ENCODE results near the gene PPCDC.
A peak's percentile ranks its signal among the peaks of the same experiment; 100 is the strongest.

The PPCDC gene

DNA sequence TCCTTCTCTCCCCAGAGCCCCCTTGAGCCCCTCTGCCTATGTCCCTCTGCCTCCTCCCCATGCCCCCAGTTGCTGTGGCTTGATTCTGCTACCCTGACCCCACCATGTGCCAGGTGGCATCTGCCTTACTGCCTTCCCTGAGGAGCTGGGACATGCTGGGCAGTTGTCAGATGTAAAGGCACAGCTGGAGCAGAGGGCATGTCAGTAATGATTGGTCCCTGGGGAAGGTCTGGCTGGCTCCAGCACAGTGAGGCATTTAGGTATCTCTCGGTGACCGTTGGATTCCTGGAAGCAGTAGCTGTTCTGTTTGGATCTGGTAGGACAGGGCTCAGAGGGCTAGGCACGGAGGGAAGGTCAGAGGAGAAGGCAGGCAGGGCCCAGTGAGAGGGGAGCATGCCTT, 3.5 kb upstream of the PPCDC start:
- DNase-seq: no peak

DNA sequence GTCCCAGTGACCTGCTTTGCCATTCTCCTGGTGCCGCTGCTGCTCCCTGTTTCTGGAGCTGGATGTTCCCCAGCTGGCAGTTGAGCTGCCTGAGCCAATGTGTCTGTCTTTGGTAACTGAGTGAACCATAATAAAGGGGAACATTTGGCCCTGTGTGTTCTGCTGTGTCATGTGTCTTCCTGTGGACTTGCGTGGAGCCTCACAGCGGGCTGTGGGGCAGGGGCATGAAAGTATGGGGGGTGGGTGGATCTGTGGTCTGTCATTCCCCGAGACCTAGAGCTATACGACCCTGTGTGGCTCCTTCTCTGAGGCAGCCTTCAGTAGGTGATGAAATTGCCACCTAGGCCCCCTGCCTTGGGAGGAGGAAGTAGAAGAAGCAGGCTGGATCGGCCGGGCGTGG, 2.0 kb upstream of the PPCDC start:
- DNase-seq: no peak

DNA sequence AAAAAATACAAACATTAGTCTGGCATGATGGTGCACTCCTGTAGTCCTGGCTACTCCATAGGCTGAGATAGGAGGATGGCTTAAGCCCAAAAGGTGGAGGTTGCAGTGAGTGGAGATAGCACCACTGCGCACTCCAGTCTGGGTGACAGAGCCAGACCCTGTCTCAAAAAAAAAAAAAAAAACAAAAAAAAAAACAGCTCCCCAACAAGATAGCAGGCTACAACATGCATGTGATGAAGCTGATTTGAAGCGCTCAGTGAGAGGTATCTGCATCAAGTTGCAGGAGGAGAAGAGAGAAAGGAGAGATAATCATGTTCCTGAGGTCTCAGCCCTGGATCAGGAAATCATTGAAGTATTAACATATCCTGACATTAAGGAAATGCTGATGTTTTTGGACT, 608 bp upstream of the PPCDC start:
- no peak for DNase-seq

DNA sequence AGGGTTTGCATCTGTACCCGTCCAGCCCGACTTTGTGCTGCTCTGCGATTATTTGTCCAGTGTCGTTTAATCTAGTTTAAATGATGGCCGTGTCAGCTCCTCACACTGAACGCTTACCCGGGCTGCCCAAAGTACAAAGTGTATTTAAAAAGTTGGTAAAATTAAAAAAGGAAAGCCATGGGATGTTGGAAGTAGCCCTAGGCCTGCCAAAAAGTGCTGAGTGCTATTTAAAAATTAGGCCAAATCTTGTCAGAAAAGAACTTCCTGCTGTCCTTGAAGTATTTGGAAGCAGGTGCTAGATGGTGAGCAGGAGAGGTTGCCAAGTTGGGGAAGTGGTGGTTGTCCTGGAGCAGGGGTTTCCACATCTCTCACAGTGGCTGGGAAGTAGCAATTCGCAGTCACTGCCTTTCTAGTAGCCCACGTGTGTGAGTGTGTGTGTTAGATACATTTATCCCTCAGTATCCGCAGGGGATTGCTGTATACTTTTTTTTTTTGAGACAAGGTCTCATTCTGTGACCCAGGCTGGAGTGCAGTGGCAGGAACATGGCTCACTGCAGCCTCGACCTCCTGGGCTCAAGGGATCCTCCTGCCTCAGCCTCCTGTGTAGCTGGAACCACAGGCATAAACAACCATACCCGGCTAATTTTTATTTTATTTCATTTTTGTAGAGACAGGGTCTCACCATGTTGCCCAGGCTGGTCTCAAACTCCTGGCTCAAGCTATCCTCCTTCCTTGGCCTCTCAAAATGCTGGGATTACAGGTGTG, 664 bp downstream of the PPCDC start:
- DNase-seq: no peak

DNA sequence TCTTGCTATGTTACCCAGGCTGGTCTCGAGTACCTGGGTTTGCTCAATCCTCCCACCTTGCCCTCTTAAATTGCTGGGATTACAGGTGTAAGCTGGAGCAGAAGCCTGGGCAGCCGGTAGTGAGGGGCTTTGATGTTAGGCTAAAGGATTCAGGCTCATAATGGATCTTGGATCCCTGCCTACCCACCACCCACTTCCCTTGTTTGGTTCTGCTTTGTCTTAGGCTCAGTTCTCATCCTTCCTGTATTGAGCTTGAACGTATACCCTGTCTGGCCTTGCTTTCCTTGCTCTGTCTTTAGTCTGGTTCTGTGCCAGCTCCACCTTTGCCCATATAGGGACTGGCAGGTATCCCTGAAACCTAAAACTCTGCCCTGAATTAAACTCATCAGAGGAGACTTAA, 1.7 kb downstream of the PPCDC start:
- DNase-seq: no peak

DNA sequence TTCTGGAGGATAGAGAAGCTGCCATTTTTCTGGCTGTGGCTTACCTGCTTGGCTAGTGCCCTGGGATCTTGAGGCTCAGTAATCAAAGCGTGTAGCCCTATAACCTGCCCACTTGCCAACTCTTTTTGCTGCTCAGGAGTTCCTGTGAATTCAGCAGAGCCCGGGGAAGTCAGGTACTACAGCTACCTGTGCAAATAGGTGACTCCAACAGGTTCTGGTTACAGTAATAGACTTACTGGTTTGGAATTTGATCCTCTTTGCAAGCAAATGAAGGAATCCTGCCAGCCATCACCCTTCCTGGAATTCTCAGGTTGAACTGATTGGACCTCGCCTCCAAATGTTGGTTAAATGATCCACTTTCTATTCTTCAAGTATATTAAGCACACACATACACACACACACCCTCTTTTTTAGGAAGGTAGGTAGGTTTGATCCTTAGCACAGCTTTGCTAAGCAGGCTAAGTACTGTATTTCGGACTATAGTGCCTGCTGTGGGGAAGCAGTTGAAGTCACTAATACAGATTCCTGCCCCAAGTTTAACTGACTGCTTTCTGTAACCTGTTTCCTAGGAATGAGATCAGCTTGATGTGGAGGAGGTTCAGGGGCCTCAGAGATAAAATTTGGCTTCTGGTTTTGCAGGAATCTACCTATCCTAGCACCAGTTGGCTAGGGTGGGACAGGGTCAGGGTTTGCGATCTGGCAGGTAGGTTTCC, 2.3 kb downstream of the PPCDC start:
- no peak for DNase-seq

DNA sequence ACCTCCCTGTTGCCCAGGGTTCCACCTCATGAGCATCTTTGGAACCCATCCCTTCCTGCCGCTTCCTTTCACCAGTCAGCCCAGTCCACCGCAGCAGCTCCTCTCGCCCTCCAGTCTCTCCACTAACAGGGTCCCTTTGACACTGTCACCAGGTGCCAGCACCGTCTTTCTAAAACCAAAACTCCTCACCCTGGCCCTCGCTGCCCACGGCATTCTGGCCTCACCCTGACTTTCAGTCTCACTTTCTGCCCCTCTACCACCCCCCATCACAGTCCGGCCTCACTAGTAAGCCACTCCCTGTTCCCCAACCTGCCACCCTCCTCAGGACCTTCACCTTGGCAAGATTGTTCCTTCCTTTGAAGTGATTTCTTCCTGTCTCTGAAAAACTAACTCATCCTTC, 4.2 kb downstream of the PPCDC start:
- DNase-seq: no peak

DNA sequence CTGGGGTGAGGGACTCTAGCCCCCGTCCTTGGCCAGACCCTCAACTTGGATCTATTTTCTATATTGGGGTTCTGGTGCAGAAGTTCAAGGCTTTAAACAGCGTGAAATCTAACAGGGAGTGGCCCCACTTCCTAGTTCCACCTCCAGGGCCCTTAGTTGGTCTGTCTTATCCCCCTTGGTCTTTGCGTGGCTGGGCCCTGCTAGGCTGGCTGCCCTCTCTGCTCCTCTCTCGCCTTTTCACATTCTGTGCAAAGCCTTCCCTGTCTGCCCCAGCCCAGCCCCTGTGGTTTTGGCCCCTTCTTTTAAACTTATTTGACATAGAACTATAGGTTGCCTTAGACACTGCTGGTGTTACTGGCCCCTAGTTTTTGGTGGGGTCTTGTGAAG, 5.6 kb downstream of the PPCDC start:
- no peak for DNase-seq

DNA sequence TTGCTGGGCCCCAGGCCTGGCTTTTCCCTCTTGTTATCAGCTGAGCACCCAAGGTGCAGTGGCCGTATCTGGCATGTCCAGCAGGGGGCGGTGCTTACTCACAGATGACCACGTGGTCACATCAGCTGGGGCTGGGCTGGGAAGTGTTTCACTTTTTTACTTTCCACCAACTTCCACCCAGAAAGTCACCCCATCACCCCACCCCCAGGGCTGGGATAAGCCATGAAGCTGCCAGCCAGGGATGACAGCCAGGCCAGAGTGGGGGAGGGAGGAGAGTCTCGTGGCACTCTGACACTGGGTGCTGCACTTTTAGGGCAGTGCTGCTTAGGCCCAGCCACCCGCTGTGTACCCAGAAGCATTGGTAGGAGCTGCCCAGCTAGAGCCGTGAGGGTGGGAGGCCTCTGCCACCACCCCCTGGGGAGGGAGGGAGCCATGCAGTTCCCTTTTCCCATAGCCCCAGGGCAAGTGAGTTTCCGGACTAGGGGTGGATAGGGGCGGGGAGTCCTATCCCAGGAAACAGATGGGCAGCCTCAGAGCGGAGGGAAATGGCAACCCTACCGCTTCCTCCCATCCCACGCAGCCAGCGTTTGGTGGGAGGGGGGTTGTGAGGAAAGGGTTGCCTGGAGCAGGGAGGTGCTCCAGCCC, 6.1 kb downstream of the PPCDC start:
- peak; percentile 90 for DNase-seq

DNA sequence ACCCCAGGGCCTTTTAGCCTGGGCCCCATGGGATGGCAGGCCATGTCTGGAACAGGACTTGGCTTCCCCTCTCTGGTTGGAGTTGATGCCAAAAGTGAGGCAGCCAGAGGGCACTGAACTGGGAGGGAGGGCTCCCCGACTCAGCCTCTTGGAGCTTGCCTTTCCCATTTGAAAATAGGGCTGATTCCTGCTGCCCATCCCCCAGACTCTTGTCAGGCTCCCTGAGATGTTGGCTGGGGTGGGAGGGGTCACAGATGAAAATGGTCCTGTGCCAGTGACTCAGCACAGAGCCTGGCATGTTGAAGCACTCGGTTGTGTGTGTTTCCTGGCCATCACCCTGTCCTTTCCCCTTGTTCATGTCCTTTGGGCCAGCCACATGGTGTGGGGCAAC, 6.6 kb downstream of the PPCDC start:
- DNase-seq: no peak

DNA sequence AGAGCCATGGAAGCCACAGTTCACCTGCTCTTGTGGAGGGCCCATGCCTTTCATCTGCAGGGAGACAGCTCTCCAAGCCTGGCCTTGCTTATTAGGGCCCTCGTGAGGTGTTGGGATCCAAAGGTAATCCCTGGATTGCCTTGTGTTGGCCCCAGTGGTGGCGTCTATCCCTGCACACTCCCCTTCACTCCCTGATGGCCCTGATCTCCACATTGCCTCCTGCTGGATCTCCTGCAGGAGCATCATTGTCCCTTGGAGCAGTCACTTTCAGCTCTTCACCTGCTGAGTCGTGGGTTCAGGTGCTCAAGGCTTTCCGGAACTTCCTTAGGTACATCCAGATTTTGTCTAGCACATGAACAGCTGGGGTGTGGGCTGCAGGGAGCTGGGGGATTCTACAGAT, 7.0 kb downstream of the PPCDC start:
- no peak for DNase-seq

DNA sequence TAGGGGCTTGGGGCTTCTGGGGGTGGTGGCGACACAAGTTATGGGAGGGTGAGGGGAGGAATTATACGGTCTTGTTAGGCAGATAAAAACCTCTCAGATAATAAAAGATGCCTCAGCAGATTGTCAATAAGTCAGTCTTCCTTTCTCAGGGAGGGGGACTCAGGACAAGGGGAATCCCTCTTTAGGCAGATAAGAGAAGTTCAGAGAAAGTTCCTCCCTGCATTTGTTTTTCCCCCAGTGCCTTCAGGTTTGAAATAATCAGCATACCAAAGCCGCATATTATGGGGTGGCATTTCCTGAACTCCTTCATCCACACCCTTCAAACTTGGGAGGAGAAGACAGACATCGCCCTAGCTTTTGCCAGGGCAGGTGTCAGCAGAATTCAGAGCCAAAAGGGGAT, 8.5 kb downstream of the PPCDC start:
- DNase-seq: no peak

DNA sequence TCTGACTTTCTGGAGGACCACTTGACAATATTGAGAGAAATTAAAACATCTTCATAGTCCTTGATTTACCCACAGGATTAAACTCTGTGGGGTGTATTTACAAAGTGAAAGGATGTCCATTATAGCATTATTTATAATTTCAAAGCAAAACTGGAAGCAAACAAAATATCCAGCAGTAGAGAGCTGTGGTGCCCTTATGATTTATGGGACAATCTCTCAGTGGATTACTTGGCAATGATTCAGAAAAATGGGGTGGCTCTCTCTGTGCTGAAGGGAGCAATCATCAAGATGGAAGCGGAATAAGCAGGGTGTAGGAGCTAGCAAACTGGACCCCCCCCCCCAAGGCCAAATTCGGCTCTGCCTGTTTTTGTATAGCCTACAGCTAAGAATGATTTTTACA, 9.0 kb downstream of the PPCDC start:
- no peak for DNase-seq

DNA sequence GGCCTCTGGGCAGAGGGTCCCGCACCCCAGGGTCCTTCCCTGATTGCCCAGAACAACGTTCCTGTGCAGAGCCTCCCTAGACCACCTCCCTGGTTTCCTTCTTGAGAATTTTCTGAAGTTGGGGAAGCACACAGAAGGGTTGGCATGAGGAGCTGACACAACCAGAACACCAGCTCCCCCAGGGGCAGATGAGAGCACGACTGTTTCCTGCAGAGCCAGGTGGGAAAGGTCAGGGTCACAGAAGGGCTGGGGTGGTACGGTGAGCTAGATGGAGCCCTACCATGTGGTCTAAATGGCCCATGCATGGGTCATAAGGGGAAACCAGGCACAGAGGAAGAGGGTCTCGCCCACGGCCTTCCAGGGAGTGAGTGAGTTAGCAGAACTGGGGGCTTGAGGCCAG, 10.4 kb downstream of the PPCDC start:
- DNase-seq: no peak

DNA sequence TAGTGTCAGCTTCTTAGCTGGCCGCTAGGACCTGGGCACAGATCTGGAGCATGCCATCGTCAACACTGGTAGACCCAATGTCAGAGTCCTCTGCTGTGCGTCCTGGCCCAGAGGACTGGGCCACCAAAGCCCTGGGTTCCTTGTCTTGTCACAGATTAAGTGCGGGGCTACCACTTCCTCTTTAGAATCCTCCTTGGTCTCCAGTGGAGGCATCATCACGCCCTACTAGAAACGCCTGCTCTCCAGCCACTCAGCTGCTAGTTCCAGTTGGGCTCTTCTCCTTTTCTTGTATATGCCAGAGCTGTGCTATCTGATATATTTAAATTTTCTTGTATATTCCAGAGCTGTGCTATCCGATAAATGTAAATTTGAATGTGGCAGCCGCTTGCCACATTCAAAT, 11.2 kb downstream of the PPCDC start:
- no peak for DNase-seq

DNA sequence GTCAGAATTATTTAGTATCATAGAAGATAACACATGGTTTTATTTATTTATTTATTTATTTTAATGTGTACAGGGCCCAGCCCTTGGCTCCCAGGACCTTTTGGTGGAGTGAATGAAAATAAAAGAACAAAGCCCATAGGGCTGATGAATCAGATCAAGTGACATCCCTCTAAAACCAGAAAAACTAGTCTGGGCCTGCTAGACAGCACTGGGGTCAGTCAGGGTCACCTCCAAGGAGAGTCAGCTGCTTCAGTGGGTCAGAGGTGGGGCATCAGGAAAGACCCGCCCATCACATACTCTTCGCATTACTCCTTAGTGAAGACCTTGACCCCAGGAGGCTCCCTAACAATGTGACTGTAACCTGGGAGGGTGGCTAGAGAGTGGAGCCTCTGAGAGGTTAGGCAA, 12.8 kb downstream of the PPCDC start:
- DNase-seq: no peak

DNA sequence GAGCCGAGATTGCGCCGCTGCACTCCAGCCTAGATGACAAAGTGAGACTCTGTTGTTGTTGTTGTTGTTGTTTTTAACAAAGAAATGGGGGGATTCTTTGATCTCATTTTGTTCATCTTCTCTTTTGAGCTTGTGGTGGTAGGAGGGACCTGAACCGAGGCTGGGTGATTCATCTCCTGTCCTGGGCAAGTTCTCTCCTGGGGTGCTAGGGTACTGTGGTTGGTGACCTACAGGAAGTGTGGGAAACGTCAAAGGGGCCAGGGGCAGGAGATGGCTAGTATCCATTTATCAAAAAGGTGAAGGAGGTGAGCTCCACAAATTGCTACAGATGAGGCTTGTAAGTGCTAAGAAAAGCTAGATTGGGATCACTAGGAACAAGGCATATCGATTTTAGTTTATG, 14.3 kb downstream of the PPCDC start:
- DNase-seq: no peak

DNA sequence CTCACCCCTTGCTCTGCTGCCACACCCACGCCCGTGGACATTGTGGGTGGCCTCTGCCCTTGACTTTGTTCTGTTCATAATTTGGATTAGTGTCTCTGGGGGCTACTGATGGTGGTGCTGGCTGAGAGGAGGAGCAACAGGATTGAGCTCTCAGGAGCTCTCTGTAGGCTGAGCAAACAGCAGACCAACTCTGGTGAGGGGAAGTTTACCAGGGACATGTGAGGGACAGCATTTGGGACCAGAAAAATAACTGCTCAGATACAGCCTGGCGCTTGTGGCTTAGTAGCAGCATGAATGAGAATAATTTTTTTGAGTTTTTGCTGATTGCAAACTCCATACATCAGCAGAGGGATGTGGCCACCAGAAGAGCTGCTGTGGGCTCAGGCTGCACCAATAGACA, 14.8 kb downstream of the PPCDC start:
- DNase-seq: no peak

DNA sequence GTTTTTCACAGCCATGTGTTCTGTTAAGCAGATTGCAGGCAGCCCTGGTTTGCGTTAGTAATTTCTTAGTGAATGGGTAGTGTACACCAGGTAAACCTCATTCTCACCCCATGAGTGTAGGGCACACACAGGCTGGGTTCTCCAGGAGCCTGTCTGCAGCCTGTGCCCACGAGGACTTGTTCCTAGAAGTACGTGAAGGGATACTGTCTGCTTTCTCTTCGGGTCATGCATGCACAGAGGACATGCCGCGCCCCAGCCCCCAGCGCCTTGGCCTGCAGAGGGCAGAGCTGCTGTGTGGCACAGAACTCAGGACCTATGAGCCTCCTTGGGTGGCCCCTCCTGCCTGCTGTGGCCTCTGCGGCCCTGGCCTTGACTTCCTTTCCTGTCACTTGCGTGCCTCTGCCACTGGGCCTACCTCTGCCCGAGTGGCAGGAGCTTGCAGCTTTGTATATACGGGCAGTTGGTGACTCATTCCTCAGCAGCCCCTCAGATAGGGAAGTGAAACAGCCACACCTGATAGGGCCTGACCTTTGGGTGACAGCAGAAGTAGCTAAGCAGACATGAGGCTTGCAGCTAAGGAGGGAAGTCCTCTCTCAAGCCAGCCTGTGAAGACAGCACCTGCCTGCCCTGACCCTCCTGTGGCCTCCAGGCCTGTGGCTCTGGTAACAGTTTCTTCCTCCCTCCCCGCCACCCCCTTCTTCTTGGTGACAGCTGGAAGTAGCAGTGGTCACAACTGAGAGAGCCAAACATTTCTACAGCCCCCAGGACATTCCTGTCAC, 19.5 kb downstream of the PPCDC start:
- DNase-seq: peak; percentile 28

DNA sequence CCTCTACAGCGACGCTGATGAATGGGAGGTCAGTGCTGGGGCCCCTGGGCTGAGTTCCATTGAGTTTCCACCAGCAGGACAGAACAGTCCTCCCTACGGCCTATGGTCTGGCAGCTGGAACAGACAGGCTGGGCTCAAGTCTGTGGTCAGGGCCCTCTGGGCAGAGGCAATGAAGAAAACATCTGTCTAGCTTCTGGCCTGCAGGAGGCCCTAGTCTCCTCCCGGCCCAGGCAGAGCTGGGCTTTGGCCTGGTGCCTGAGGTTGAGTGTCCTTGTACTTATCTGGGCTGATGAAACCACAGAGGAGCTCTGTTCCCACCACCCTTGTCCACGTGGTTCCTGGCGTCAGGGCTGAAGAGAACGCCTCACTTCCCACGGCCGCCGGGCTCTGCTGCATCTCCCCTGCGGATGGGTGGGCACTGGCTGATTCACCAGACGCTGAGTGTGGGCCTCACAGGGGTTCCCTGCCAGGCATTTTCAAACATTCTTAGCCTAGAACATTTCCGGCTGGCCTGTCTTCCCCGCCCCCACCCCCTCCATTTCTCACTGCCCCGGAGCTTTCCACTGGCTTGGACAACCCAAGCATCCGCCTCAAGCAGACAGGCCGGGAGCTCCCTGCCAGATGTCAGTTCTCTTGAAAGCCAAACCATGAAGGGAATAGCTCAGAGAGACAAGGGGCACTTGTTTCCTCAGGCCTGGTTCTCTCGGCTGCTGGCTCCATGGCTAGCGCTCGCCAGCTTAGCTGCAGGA, 20.3 kb downstream of the PPCDC start:
- DNase-seq: no peak

DNA sequence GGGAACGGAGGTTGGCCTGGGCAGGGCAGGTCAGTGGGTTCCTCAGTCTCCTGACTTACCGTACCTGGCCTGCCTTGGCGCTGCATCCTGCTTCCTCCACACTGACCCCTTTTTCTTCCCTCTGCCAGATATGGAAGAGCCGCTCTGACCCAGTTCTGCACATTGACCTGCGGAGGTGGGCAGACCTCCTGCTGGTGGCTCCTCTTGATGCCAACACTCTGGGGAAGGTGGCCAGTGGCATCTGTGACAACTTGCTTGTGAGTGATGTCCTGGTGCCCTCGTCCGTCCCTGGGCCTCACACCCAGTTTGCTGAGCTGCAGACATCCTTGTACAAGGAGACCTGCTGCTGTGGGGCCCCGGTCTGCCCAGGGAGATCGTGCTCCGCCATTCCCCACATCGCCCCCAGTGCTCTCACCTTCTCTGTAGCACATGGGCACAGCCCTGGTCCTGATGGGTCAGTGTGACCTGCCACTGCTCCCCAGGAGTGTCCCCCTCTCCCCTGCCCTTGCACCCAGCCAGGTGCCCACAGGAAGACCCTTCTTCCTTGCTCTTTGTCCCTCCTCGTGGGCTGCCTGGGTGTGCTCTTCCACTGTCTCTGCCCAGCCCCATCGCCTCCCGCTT, 21.0 kb downstream of the PPCDC start:
- no peak for DNase-seq

DNA sequence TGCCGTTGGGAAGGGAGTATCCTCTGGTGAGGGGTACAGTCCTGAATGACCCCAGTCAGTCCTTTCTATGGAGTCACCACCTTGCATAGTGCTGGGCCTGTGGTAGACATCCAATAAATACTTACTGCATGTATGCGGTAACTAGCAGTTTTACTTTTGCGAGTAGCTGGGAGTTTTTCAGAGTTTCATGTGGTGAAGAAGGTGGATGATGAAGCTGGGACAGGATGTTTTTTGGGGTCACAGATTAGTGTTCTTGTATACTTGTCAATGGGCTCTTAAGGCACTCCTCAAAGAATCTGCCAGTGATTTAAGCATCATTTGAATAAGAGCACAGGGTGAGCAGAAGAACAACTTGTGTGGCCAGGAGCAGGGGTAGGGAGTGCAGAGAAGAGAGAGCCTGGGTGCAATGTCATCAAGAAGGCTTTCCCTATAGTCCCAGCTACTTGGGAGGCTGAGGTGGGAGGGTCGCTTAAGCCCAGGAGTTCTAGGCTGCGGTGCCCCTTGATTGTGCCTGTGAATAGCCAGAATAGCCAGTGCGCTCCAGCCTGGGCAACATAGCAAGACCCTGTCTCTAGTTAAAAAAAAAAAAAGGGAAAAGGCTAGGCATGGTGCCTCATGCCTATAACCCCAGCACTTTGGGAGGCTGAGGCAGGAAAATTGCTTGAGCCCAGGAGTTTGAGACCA, 22.1 kb downstream of the PPCDC start:
- no peak for DNase-seq
